Calu3 (cell line): ENCODE data around the gene NUMBL. TPM values are rescaled to one million over a fixed set of nuclear protein-coding genes. Genes with fewer than 3 reads are reported as not detected.

Experiments used
- BruUV-seq: library from RNA; stranded (reverse); fragments of 400-500 nt; replicated peaks from 2 replicates; lab custom pipeline; 2021; lab: Mats Ljungman, UMichigan
- CTCF ChIA-PET: fragments of 300-600 bp; sonication (Branson Sonifier 250); formaldehyde crosslinking; loops from one replicate; lab custom pipeline; 2022; ENCODE audit warnings: antibody characterized with exemption; lab: Charles Lee
- DNase-seq: peaks from one replicate; pipeline ENCODE4 v3.0.0; 2022
- H3K27ac Mint-ChIP-seq: one replicate; pipeline ENCODE4 v1.8.0; 2022; ENCODE audit warnings: mixed read lengths; ENCODE audit not compliant: unreplicated experiment
- H3K27me3 Mint-ChIP-seq: one replicate; pipeline ENCODE4 v1.8.0; 2022; ENCODE audit warnings: mixed read lengths; ENCODE audit not compliant: unreplicated experiment
- H3K36me3 Mint-ChIP-seq: one replicate; pipeline ENCODE4 v1.8.0; 2022; ENCODE audit warnings: mild to moderate bottlenecking, moderate library complexity, mixed read lengths; ENCODE audit not compliant: insufficient read depth, unreplicated experiment
- H3K4me1 Mint-ChIP-seq: one replicate; pipeline ENCODE4 v1.8.0; 2022; ENCODE audit warnings: mild to moderate bottlenecking, low read depth, mixed read lengths; ENCODE audit not compliant: unreplicated experiment
- H3K4me3 Mint-ChIP-seq: one replicate; pipeline ENCODE4 v1.8.0; 2022; ENCODE audit warnings: mild to moderate bottlenecking, low read depth, moderate library complexity, mixed read lengths; ENCODE audit not compliant: unreplicated experiment
- H3K9me3 Mint-ChIP-seq: one replicate; pipeline ENCODE4 v1.8.0; 2022; ENCODE audit warnings: low read depth, mixed read lengths; ENCODE audit not compliant: unreplicated experiment
- CTCF ChIP-seq: fragments of 200-600 bp; IDR thresholded peaks from one replicate; pipeline ENCODE4 v1.8.0; 2022; ENCODE audit warnings: antibody characterized with exemption; ENCODE audit not compliant: unreplicated experiment
- intact Hi-C: fragments of 100-400 bp; cut with micrococcal nuclease; formaldehyde crosslinking; loops from one replicate; pipeline ENCODE4 v1.10.0; 2022; ENCODE audit not compliant: unreplicated experiment
- total RNA-seq: library from RNA; stranded (reverse); gene quantifications from 2 replicates; pipeline ENCODE4 v1.2.3, GENCODE V29; 2022

NUMBL gene
- total RNA-seq, 1 experiment from 2014 or later = 21.4 TPM

GRCh38 chr19:40724855-40725254, 34.4 kb upstream of the NUMBL start:
- H3K36me3 Mint-ChIP-seq = peaks cover 82% of the 10 kb centered on the region
- DNase-seq = no peak

GRCh38 chr19:40724315-40724714, 33.9 kb upstream of the NUMBL start:
- peaks cover 34% of the 10 kb centered on the region for H3K4me1 Mint-ChIP-seq
- H3K9me3 Mint-ChIP-seq = peaks cover 3% of the 10 kb centered on the region
- H3K27me3 Mint-ChIP-seq = no peaks in the 10 kb centered on the region
- no TSS peak for BruUV-seq
- intact Hi-C loops = no loop called here
- peak overlapping the region; percentile 58 for H3K27ac Mint-ChIP-seq
- peaks cover 82% of the 10 kb centered on the region for H3K36me3 Mint-ChIP-seq
- DNase-seq = no peak
- H3K4me3 Mint-ChIP-seq = no peak overlapping the region
- no peak for TF ChIP-seq CTCF
- CTCF ChIA-PET = interaction anchor here (0.6 kb wide), 1 partner anchor 1198 kb away, joined by 4 read pairs; no protein-coding TSS in a partner anchor

More at GRCh38 chr19:40724855-40725254, 34.4 kb upstream of the NUMBL start:
- intact Hi-C loops = no loop called here
- Mint-ChIP-seq H3K27ac (no peak overlapping the region), H3K4me3 (no peak overlapping the region), H3K4me1 (peaks cover 34% of the 10 kb centered on the region), H3K9me3 (peaks cover 3% of the 10 kb centered on the region), H3K27me3 (no peaks in the 10 kb centered on the region)
- CTCF ChIA-PET = interaction anchor here (0.6 kb wide), 1 partner anchor 1197 kb away, joined by 4 read pairs; no protein-coding TSS in a partner anchor
- no peak for TF ChIP-seq CTCF
- BruUV-seq = no TSS peak

GRCh38 chr19:40723661-40724254, 33.3 kb upstream of the NUMBL start:
- no peaks in the 10 kb centered on the region for H3K27me3 Mint-ChIP-seq
- peaks cover 34% of the 10 kb centered on the region for H3K4me1 Mint-ChIP-seq
- peak overlapping the region; percentile 58 for H3K27ac Mint-ChIP-seq
- TF ChIP-seq CTCF = no peak
- no peak for DNase-seq
- H3K36me3 Mint-ChIP-seq = peaks cover 83% of the 10 kb centered on the region
- peak overlapping the region; percentile 31 for H3K4me3 Mint-ChIP-seq
- intact Hi-C loops = no loop called here
- no TSS peak for BruUV-seq
- CTCF ChIA-PET = no interaction called here
- peaks cover 3% of the 10 kb centered on the region for H3K9me3 Mint-ChIP-seq

GRCh38 chr19:40721936-40722661, 31.6 kb upstream of the NUMBL start:
- CTCF ChIA-PET = interaction anchor here (0.6 to 0.7 kb wide), 2 partner anchors 627 to 727 kb away, joined by 3 read pairs; no protein-coding TSS in a partner anchor
- Mint-ChIP-seq H3K27ac (peak overlapping the region; percentile 24), H3K9me3 (peaks cover 3% of the 10 kb centered on the region), H3K27me3 (no peaks in the 10 kb centered on the region), H3K4me3 (peak overlapping the region; percentile 31), H3K4me1 (peaks cover 34% of the 10 kb centered on the region), H3K36me3 (peaks cover 94% of the 10 kb centered on the region)
- no TSS peak for BruUV-seq
- no peak for TF ChIP-seq CTCF
- DNase-seq = no peak
- intact Hi-C loops = no loop called here
